T-helper 22 cell (primary cell): Measurements from ENCODE around the gene SMC5.
"Not testable (repeated sequence)": the region's sequence is repeated elsewhere in the genome, so short reads cannot be mapped to it uniquely, and the experiment has no call there.

Experiments used
- DNase-seq: peaks from one replicate; pipeline ENCODE4 v3.0.0-alpha.2; 2020; ENCODE audit warnings: low read depth

Gene SMC5

DNA sequence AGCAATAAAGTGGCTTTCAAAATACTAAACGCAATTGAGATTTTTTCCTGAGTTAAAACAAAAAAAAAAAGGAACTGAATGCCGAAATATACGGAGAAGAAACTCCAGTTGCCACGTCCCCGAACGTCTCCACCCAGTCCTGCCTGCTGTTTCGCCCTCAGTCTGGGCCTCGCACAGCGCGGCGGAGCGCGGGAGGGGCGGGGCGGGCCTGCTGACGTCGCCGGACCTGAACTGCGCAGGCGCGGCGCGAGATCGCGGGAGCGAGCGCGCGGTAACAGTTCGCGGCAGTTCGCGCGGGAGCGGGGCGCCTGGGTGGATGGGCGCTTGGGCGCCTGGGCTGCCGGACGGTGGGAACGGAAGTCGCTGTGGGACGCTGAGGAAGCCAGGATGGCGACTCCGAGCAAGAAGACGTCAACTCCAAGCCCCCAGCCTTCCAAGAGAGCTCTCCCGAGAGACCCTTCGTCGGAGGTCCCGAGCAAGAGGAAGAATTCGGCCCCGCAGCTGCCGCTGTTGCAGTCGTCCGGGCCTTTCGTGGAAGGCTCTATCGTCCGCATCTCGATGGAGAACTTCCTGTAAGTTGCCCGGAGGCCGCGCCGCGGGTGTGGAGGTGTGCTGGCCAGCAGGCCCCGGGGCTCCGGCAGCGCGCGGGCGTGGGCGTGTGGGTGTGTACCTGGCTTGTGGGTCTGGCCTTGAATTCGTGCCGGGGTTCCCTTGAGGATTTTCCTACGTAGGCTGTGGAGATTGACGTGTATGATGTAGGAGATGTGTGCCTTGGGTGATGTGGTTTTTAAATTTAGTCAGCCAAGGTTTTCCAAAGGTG lies at the start of gene SMC5:
Gene SMC5, plus strand, starts transcription at position 287 of the 820 bp plus-strand sequence. Its CDS starts 101 bp downstream, at position 388.
- DNase-seq = peak; percentile 74

DNA sequence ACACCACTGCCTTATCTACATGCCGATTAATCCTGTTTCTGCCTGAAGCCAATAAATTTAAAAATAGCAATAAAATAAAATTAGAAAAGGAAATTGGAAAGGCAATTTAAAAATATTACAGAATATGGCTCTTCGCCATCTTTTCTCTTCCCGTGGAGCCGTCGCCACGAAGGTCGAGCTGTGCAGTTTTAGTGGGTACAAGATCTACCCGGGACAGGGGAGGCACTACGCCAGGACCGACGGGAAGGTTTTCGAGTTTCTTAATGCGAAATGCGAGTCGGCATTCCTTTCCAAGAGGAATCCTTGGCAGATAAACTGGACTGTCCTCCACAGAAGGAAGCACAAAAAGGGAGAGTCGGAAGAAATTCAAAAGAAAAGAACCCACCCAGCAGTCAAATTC lies 41.7 kb upstream of the SMC5 start:
- DNase-seq = no peak

DNA sequence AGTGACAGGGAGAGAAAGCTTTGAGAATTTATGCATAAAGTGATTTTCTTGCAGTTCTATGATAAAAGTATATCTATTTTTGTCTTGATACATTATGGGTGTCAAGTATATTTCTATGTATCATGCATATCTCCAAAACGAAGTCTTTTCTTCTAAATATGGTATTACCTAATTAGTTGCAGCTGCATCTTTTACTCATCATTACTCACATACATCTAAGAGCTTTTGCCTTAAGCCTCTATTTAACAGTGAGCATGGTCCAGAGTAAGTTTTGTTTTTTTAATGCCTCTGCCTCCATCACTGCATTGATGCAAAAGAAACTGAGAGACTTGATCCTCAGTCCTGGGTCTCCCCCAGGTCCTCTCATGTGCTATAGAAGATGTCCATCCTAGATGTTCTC lies 40.0 kb upstream of the SMC5 start:
- DNase-seq = no peak

DNA sequence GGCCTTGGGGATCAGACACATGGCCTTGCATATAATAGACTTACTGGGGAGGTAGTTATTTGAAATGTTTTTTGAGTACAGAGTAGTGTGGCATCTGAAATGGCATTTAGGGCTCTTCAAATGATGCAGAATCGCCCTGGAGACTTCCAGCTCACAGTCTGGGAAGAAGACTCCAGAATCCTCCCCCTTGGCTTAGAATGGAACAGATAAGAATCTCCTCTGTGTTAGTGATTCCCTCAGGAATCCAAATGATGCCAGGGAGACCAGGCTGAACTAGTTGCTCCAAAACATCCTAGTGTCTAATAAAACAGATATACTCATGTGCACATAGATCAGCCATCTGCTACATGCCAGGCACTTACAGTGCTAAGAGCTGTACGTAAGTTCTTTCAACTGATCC lies 38.6 kb upstream of the SMC5 start:
- DNase-seq = no peak

DNA sequence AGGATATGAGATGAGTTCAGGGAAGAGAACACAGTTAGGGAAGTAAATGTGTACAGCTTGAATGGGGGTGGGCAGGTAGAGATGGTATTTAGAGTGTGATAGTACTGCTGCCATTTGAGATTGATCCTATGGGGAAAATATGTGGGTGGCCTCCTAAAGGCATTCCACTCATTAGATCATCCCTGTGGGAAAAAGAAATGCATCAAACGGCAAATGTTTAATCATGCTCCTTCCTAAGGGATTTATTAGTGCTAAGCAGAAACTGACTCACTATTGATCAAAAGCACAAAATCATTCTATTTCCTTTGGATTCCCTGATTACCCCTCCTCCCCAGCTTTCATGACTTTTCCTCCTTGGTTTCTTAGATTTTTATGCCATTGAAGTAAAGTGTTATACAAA lies 36.4 kb upstream of the SMC5 start:
- no peak for DNase-seq

DNA sequence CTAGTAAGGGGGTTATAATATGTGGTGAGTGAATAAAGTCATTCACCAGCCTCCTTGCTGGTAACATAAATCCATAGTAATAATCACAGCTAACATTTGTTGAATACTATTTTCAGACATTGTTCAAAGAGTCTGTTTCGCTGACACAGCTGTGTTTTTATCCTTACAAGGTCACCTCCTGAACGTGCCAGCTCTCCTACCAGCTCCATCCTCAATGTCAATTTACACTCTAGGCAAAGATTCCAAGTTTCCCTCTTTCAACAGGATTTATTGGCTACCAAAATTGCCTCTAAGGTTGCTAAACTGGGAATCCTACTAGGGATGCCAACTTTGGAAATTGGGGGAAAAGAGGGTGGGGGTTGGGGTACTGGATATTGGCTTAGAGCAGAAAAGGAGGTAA lies 30.7 kb upstream of the SMC5 start:
- DNase-seq = no peak

DNA sequence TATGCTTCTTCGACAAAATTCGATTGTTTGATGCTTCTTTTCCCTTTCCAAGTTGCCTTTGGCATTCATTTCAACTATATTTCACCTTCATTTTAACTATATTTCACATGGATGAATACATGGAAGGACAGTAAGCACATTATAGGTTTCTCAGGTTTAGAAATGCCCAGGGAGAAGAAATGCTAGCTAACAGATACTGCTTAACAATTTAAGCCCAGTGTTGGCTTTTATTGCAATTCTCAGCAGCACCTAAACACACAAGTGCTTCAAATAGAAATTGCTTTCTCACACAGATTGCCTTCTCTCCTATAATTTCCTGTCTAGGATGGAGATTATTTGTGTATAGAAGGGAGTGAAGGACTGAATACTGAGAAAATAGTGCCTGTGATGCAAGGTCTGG lies 30.2 kb upstream of the SMC5 start:
- DNase-seq = no peak

DNA sequence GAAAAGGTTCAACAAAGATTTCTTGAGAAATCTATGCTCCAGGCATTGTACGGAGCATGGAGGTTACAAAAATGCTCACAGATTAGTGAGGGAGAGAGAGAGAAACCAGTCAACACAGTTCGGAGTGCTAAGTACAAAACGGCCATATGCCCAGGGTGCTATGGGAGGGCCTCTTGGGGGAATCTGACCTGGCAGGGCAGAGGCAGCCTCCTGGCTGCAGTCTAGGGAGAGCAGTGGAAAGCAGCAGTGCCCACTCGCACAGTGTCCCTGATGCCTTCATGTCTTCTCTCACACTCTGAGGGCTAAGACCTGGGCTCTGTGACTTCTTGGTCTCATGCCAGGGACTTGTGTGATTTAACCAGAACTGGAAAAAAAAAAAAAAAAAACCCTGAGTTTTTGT lies 29.8 kb upstream of the SMC5 start:
- DNase-seq = no peak

DNA sequence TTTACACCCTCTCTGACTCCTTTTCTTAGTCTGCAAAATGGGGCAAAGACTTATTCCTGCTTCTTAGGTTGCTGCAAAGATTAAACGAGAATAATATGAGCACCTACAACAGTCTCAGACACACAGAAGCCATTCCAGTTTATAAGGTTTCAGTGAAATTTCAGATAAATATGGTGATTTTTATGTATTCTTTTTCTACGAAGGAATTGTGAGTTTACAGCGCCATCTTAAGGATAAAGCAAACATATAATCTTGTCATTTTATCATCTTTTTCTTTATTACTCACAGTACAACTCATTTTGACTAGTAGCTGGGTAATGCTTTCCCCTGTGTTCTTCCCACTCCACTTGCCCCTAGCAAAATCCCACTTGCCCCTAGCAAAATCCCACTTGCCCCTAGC lies 29.2 kb upstream of the SMC5 start:
- DNase-seq = no peak

DNA sequence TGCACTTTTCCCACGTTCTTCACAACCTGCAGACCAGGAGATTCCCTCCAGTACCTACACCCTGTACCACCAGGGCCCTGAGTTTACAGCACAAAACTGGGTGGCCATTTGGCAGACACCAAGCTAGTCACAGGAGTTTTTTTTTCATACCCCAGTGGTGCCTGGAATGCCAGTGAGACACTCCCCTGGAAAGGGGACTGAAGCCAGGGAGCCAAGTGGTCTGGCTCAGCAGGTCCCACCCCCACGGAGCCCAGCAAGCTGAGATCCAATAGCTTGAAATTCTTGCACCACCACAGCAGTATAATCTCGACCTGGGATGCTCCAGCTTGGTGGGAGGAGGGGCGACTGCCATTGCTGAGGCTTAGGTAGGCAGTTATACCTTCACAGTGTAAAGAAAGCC lies 26.3 kb upstream of the SMC5 start:
- DNase-seq = no peak

DNA sequence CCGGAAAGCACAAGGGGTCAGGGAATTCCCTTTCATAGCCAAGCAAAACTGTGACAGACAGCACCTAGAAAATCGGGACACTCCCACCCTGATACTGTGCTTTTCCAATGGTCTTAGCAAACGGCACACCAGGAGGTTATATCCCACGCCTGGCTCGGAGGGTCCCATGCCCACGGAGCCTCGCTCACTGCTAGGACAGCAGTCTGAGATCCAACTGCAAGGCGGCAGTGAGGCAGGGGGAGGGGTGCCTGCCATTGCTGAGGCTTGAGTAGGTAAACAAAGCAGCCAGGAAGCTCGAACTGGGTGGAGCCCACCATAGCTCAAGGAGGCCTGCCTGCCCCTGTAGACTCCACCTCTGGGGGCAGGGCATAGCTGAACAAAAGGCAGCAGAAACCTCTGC lies 24.6 kb upstream of the SMC5 start:
- DNase-seq = not testable (repeated sequence)

DNA sequence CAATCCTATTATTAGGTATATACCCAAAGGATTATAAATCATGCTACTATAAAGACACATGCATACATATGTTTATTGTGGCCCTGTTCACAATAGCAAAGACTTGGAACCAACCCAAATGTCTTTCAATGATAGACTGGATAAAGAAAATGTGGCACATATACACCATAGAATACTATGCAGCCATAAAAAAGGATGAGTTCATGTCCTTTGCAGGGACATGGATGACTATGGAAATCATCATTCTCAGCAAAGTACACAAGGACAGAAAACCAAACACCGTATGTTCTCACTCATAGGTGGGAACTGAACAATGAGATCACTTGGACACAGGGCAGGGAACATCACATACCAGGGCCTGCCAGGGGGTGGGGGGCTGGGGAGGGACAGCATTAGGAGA lies 12.8 kb upstream of the SMC5 start:
- DNase-seq = not testable (repeated sequence)

DNA sequence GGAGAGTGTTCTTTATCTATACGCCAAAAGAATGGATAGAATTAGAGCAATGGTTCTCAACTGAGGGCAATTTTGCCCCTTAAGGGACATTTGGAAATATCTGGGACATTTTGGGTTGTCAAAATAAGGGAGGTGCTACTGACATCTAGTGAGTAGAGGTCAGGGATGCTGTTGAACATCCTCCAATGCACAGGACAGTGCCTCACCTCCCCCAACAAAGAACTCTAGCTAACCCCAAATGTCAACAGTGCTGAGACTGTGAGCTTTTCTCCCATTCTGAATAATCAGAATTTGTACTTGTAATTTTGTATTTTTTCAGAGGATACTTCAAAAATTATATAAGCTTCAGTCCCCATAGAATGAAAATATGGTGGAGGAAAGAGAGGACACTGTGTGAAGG lies 8.6 kb upstream of the SMC5 start:
- DNase-seq = no peak

DNA sequence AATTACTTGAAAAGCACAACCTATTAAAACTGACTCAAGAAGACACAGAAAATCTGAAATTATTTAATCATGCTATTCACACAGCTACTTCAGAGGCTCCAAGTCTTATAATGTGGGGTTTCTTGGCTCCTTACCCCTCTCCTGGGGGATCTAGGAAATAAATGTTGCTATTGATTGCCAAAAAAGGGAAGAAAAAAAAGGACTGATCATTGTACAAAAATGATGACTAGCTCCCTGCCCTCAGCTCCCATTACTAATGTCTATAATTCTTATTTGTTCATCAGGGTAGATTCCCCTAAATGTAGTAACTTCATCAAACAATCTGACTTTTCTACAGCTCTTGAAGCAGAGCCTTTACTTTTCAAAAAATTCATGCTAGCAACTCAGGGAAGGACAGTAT lies 3.3 kb upstream of the SMC5 start:
- DNase-seq = no peak

DNA sequence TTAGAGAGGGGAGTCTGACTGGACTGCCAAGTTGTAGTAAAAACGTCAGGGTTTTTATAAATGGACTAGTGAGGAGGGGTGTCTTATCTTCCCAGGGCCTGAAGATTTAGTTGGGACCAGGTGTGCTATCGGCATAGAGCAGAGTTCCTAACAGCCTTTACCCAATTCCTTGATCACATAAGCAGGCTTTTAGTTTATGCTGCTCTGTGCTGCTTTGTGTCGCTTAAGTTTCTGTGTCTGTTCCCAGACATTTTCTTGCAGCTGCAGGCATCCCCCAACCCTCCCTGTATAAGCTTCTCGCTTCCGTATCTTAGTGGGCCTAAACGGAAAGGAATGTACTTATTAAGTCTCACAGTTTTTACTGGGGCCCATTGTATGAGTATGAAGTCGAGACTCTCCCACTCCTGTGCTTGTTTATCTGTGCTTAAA lies 2.6 kb upstream of the SMC5 start:
- no peak for DNase-seq

DNA sequence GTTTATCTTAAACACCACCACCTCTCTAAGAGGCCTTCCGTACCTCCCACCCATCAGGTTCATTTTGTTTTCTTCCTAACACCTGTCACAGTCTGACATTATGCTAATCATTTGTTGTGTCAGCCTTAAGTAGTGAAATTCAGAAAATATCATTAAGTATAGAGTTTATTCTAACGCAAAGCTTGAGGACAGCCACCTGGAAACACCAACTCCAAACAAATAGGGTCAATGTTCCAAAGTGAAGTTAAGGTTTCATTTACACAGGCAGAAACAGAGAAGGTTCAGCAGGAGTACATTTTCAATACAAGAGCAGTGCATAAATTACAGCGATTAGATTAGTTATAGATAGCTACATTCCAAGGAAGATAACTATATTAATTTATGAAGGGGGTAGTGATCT lies 1.3 kb upstream of the SMC5 start:
- no peak for DNase-seq

DNA sequence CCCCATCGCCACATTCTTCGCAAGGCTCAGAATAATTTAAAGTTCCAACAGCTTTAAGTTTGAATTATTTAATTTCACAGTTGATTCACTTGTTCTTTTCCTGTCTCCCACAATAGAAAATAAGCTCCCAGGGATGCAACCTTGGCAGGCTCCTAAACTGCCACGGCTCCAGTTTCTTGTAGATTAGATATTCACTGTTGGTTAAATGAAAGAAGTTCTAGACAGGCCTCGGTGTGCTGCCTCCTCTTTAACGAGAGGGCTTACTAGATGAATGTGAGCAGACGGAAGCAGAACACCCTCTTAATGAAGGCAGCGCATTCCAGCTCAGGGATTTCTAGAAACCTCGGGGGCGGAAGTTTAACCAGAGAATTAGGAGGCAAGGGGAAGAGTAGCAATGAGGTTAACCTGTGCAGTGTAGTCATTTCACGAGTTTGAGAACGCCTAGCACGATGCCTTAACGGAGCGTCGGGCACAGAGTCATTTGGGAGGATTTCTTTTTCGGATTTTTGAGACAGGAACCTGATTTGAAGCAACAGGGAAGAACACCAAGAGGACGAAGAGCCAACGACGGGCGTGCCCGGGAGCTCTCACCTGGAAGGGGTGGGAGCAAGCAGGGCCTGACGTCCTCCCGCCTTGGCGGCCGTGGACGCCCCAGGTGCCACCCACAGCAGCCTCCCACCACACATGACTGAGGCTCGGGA lies 637 bp upstream of the SMC5 start:
- no peak for DNase-seq

DNA sequence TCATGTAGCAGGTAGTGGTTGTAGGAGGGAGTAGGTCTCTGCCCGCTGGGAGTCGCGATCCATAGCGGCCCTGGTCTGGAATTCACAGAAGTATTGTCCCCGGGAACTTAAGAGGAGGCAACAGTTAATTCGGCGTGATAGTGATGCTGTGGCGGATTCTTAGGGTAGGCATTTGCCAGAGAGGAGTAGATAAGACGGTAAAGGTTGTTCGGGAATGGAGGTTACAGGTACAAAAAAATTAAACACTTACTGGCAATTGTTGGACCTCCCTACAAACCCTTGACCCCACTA lies 679 bp downstream of the SMC5 start:
- no peak for DNase-seq

DNA sequence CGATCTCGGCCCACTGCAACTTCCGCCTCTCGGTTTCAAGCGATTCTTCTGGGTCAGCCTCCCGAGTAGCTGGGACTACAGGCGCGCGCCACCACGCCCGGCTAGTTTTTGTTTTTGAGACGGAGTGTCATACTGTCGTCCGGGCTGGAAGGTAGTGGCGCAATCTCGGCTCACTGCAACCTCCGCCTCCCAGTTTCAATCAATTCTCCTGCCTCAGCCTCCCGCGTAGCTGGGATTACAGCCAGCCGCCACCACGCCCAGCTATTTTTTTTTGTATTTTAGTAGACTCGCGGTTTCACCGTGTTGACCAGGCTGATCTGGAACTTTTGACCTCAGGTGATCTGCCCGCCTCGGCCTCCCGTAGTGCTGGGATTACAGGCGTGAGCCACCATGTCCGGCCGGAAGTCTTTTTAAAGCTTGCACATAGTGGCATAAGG lies 1.2 kb downstream of the SMC5 start:
- no peak for DNase-seq

DNA sequence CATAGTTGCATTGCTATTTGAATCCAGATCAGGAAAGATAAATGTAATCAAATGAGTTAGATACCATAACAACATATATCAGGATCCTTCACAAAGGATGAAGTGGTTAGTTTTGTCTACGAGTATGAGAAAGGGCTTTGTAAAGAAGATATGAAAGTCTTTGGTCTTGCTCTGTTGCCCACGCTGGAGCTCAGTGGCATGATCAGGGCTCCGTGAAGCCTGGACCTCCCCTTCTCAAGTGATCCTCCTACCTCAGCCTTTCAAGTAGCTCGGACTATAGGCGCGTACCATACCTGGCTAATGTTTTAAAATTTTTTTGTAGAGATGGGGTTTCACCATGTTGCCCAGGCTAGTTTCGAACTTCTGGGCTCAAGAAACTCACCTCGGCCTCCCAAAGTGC lies 1.8 kb downstream of the SMC5 start:
- DNase-seq = no peak

DNA sequence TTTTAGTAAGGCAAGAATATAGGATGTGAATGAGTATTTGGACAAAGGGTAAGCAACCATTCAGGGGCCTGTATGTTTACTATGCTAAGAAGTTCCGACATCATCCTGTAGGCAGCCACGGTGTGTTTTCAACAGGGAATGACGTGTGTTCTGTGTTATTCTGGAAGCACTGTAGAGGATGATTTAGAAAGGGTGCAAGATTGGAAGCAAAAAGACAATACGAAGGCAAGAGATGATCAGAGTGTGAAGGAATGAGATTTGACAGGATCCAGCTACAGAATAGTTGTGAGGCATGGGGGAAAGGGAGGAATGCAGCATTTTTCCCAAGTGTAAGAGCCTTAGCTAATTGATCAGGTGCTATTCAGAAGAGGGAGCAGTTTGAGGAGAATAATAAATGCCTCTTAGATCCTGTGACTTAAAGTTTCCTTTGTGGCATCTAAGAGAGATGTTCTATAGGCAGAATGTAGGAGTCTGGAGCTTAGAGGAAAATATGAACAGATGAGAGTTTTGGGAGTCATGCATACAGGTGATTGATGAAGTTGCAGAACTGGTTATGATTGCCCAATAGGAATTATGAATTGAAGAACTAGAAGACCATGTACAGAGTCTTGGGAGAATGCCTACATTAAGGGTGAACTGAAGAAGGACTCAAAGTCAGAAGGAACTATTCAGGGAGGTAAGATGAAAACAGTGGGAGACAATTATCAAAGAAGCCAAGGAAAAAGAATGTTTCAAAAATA lies 2.5 kb downstream of the SMC5 start:
- no peak for DNase-seq

DNA sequence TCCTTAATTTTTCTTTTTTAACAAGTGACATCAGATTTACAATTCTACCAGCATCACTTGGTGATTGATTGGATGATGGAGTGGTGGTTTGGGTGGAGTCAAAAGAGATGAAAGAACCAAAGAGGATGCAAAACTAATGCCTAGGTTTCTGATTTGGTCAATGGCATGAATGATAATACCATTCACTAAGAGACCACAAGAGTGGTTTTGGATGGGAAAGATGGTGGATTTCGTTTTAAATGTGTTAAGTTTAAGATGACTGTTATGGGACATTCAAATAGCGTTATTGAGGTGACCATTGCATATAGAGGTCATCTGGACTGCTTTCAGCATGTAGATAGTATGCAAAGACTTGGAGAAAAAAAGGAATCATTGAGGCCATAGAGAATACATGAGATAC lies 3.6 kb downstream of the SMC5 start:
- DNase-seq = no peak

DNA sequence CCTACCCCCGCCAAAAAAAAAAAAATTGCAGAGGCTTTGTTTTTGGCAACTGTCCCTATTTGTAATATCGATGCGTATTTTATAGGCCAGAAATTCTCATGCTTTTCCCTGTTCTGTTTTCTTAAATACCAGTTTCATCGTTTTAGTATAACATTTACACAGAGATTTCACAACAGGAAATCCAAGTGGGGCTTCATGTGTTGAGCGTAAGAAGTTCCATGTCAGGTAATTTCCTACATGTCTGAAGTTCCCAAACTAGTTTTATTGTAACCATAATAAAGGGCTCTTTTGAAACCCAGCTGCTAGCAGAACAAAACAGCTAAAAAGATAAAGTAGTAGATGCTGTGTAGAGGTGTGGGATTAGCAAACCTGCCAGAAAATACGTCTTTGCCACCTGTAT lies 4.2 kb downstream of the SMC5 start:
- no peak for DNase-seq
